Germinal center (tissue), 1 donor: ENCODE measurements around the gene ATP11C.
"Not testable (repeated sequence)": the region's sequence is repeated elsewhere in the genome, so short reads cannot be mapped to it uniquely, and the experiment has no call there.

Experiments used
- DNase-seq: peaks from one replicate; pipeline ENCODE4 v3.0.0; 2012; ENCODE audit warnings: mixed read lengths, low spot score

Gene ATP11C

DNA sequence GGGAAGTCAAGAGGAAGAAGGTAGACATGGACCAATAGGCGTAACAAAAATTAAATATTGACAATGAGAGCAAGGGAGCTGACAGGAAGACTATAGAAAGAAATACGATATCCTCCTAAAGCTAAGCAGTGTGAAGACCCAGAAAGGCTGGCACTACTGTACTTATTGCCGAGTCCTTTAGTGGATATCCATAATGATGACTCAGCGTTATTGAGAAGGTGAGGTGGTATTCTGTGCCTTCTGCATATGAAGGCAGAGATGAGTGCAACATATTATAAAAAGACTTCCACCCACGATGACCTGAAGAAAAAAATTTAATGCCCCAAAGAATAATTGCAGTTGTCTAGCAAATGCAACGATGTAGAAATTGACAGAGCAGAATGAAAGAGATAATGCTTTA lies 211.9 kb downstream of the ATP11C start:
- no peak for DNase-seq

DNA sequence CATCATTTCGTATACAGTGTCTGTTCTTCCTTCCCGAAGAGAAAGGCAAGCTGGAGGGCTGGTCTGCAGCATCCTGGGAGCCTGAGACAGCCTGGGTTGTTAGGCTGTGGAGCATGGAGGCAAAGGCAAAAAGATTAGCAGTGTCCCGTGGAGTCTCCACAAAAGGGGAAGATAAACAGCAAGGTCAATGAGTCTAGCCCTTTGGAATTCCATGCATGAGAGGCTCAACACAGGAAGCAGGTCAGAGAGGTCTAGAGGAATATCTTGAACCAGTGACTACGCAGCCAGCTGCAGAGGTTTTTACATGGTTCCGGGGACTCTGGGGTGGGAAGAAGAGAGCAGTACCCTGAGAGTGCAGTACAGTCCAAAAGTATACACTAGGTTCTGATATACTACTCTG lies 212.7 kb downstream of the ATP11C start:
- DNase-seq, result no peak

DNA sequence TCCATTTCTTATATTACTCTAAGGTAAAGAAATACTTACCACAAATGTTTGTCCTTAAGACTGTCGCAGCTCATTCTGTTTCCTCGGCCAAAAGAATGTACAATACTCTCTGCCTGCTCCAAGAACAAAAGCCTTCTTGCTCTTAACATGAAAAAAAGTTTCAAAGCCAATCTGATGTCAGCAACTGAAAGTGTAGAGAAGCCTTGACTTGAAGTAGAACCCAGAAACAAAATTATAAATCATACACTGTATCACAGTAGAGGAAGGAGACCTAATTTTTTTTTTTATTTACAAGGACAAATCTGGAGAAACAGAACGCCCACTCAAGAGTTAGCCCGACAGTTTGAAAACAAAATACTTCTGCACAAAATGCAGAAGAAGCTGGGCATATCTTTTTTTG lies 224.8 kb downstream of the ATP11C start, which contains the start of gene MCF2:
MCF2 (minus strand) TSS at position 101 of the 400 bp plus-strand sequence. CDS start 56,423 bp downstream, outside the sequence.
- DNase-seq, result no peak

DNA sequence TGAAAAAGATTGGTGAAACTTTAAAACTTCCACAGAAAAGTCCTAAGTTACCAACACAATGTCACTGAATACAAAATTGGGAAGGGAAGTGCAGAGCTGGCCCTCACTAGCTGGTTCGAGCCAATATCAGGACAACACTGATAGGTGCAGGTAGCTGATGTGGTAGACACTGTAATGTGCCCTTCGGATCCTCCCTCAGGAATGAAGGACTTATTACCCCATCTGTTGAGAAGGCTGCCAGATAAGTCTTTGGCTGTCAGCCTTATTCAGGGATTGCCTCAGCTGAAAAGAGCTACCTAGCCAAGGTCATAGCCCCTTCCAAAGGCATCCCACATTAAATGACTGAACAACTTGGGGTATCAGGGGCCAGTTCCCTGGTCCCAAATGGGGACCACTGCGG lies 230.2 kb downstream of the ATP11C start:
- DNase-seq, result no peak

DNA sequence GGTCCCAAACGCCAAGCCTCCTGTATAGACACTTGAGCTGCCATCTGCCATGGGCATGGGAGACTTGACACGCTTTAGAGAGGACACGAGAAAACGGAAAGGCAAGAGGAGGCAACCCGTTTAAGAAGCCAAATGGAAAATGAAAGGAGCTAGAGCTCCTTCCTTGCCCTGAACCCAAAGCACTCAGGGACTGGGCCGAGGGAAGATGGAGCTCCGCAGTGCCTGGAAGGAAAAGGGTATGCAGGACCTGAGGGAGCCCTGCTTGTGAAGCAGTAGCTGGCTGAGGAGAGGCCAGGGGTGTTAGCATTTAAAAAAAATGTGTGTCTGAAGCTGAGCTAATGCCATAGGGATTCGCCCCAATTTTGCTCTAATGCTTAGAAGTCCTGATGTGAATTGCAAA lies 239.9 kb downstream of the ATP11C start:
- DNase-seq, result no peak

DNA sequence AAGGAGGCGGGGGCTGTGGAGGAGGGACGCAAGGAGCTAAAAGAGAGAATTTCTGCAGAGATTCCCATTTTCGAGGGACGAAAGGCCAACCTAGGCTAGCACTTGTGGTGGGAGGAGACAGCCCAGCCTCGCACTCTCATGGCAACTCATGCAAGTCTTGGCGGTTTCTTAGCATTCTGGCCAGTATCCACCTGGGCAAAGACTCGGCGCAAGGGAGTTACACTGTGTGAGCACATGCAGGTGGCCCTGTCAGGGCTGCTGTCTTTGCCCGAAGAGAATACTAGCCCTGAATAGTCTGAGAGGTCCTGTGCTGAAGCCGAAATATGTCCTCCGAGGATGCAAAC lies 240.4 kb downstream of the ATP11C start:
- DNase-seq, result no peak

DNA sequence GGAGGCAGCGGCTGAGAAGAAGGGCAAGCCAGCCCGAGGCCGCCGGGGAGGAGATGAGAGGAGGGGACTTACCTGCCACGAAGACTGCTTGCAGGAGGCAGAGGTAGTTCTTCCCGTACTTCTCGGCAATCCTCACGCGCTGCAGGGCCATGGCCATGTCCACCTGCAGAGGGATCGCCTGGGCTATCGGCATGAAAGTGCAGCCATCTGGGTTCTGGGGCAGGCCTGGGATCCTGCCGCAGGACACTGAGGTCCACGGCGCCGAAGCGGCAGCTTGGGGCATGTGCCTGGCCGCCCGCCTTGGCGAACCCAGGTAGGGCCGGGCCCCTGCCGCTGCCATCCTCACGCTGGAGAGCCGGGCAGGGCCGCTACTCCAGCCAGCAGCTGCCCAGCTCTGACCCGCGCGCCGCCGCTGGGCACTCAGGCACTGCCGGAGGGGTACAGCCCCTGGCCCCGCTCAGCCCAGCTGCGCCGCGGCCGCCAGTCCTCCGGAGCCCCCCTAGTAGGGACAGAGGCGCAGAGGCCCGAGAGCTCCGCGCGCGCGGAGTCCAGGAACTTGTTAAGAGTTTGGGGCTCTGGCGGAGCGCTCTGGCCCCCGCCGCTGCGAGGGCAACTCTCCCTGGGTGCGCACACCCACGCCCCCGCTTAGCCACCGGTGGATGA lies 240.9 kb downstream of the ATP11C start:
- DNase-seq, result no peak

DNA sequence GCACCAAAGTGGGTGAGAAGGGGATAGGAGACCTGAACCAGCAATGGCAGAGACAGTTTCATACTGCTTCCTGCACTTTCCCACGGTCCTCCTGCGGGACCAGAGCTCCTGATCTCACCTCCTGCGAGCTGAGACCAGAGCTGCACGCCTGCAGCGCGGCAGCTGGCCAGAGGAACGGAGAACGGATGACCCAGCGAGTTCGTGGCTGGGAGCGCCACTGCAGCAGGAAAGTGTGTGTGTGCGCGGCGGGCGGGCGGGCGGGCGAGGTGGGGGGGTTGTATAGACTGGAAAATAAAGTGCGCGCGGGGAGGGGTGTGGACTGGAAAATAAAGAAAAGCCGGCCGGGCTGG lies 241.4 kb downstream of the ATP11C start:
- no peak for DNase-seq

DNA sequence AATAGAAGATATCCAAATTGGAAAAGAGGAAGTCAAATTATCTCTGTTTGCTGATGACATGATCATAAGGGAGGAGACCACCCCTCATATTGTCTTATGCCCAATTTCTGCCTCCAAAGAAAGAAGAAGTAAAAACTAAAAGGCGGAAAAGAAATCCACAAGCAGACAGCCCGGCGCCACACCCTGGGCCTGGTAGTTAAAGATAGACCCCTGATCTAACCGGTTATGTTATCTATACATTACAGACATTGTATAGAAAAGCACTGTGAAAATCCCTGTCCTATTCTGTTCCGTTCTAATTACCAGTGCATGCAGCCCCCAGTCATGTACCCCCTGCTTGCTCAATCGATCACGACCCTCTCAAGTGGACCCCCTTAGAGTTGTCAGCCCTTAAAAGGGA lies 247.7 kb downstream of the ATP11C start:
- not testable (repeated sequence) for DNase-seq

DNA sequence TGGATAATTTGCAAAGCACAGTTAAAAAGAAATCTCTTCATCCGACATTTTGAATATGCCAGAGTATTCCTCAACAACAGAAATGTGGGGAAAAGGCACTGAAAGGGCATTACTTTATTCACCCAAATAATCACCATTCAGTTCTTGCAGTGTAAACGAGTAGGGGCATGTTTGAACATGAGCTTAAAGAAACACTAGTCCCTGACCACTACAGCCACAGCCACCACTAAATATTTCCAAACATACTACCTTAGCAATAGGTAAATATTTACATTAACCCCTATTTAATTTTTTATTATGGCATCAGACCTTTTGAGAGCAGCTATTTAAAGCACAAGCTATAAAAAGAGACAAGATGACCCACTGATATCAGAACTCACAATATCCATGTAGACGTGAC lies 252.5 kb downstream of the ATP11C start:
- no peak for DNase-seq
